Duodenal mucosa (tissue), 2 donors: ENCODE results near the gene RPL22L1.
"Not testable (repeated sequence)": the region's sequence is repeated elsewhere in the genome, so short reads cannot be mapped to it uniquely, and the experiment has no call there.

ENCODE experiments used
- H3K27ac ChIP-seq: one replicate; pipeline ENCODE4 v1.7.0; 2013; ENCODE audit warnings: low read depth, low read length
- H3K27me3 ChIP-seq, 2 donors: one replicate each; pipeline ENCODE4 v1.7.0; 2013; ENCODE audit warnings: low read length in 2 of 2, control low read depth in 1 of 2; ENCODE audit not compliant: insufficient read depth in 2 of 2, control insufficient read depth in 1 of 2
- H3K36me3 ChIP-seq, 2 donors: one replicate each; pipeline ENCODE4 v1.7.0; 2013; ENCODE audit warnings: low read length in 2 of 2, control low read depth in 1 of 2; ENCODE audit not compliant: insufficient read depth in 2 of 2, control insufficient read depth in 1 of 2
- H3K4me1 ChIP-seq, 2 donors: one replicate each; pipeline ENCODE4 v1.7.0; 2013; ENCODE audit warnings: low read length in 2 of 2, control low read depth in 1 of 2; ENCODE audit not compliant: insufficient read depth in 2 of 2, control insufficient read depth in 1 of 2
- H3K4me3 ChIP-seq, 2 donors: one replicate each; pipeline ENCODE4 v1.7.0; 2013; ENCODE audit warnings: low read length in 2 of 2, low read depth in 1 of 2
- H3K9ac ChIP-seq, 2 donors: one replicate each; pipeline ENCODE4 v1.7.0; 2013; ENCODE audit warnings: low read length in 2 of 2, low read depth in 1 of 2
- H3K9me3 ChIP-seq, 2 donors: one replicate each; pipeline ENCODE4 v1.7.0; 2013; ENCODE audit warnings: low read length in 2 of 2, control low read depth in 1 of 2; ENCODE audit not compliant: control insufficient read depth in 1 of 2

Gene RPL22L1

GRCh38 chr3:170835336-170835735, 34.7 kb downstream of the RPL22L1 start:
- Histone ChIP-seq H3K36me3 (no peaks in the 10 kb centered on the region), H3K4me3 (no peak overlapping the region), H3K27ac (no peak overlapping the region), H3K27me3 (peaks cover 3 to 4% of the 10 kb centered on the region in 2 donors), H3K9me3 (no peaks in the 10 kb centered on the region), H3K4me1 (no peaks in the 10 kb centered on the region), H3K9ac (no peak overlapping the region)

- no peaks in the 10 kb centered on the region for H3K36me3 ChIP-seq
- no peaks in the 10 kb centered on the region for H3K4me1 ChIP-seq
- no peak overlapping the region for H3K9ac ChIP-seq
- no peak overlapping the region for H3K27ac ChIP-seq
- H3K4me3 ChIP-seq = no peak overlapping the region
- peaks cover 3 to 4% of the 10 kb centered on the region in 2 donors for H3K27me3 ChIP-seq
- H3K9me3 ChIP-seq = no peaks in the 10 kb centered on the region
Observed at GRCh38 chr3:170830580-170830979, 39.4 kb downstream of the RPL22L1 start.

- Histone ChIP-seq H3K4me3 (no peak overlapping the region), H3K9me3 (no peaks in the 10 kb centered on the region), H3K36me3 (no peaks in the 10 kb centered on the region), H3K4me1 (no peaks in the 10 kb centered on the region), H3K27ac (no peak overlapping the region), H3K27me3 (no peaks in the 10 kb centered on the region), H3K9ac (no peak overlapping the region)
Observed at GRCh38 chr3:170829546-170830272, 40.3 kb downstream of the RPL22L1 start.

- H3K9ac ChIP-seq = no peak overlapping the region
- no peak overlapping the region for H3K4me3 ChIP-seq
- H3K4me1 ChIP-seq = no peaks in the 10 kb centered on the region
- H3K36me3 ChIP-seq = no peaks in the 10 kb centered on the region
- H3K27ac ChIP-seq = no peak overlapping the region
- H3K27me3 ChIP-seq = no peaks in the 10 kb centered on the region
- H3K9me3 ChIP-seq = no peaks in the 10 kb centered on the region
Observed at GRCh38 chr3:170826047-170826446, 43.9 kb downstream of the RPL22L1 start.

GRCh38 chr3:170823562-170823961, 46.4 kb downstream of the RPL22L1 start:
- not testable (repeated sequence) for H3K4me3 ChIP-seq, H3K4me1 ChIP-seq, H3K27me3 ChIP-seq, H3K27ac ChIP-seq, H3K9me3 ChIP-seq, H3K9ac ChIP-seq, H3K36me3 ChIP-seq

GRCh38 chr3:170818325-170818724, 51.7 kb downstream of the RPL22L1 start:
- H3K36me3 ChIP-seq, H3K4me1 ChIP-seq, H3K9ac ChIP-seq, H3K27ac ChIP-seq, H3K4me3 ChIP-seq, H3K27me3 ChIP-seq, H3K9me3 ChIP-seq: not testable (repeated sequence)

- not testable (repeated sequence) for H3K9ac ChIP-seq, H3K27ac ChIP-seq, H3K4me1 ChIP-seq, H3K9me3 ChIP-seq, H3K36me3 ChIP-seq, H3K4me3 ChIP-seq, H3K27me3 ChIP-seq
Observed at GRCh38 chr3:170817471-170817870, 52.5 kb downstream of the RPL22L1 start.

- H3K9me3 ChIP-seq = no peaks in the 10 kb centered on the region
- H3K36me3 ChIP-seq = no peaks in the 10 kb centered on the region
- H3K27me3 ChIP-seq = no peaks in the 10 kb centered on the region
- peaks cover 3 to 6% of the 10 kb centered on the region in 2 donors for H3K4me1 ChIP-seq
- H3K4me3 ChIP-seq = no peak overlapping the region
- no peak overlapping the region for H3K27ac ChIP-seq
- H3K9ac ChIP-seq = no peak overlapping the region
Observed at GRCh38 chr3:170816841-170817240, 53.2 kb downstream of the RPL22L1 start.

GRCh38 chr3:170816341-170816740, 53.7 kb downstream of the RPL22L1 start:
- Histone ChIP-seq H3K9me3 (no peaks in the 10 kb centered on the region), H3K27me3 (no peaks in the 10 kb centered on the region), H3K4me1 (peaks cover 8 to 11% of the 10 kb centered on the region in 2 donors), H3K9ac (no peak overlapping the region), H3K36me3 (no peaks in the 10 kb centered on the region), H3K27ac (no peak overlapping the region), H3K4me3 (no peak overlapping the region)

- Histone ChIP-seq H3K36me3 (no peaks in the 10 kb centered on the region), H3K4me3 (no peak overlapping the region), H3K9me3 (no peaks in the 10 kb centered on the region), H3K27me3 (no peaks in the 10 kb centered on the region), H3K9ac (no peak overlapping the region), H3K4me1 (peaks cover 12 to 13% of the 10 kb centered on the region in 2 donors), H3K27ac (no peak overlapping the region)
Observed at GRCh38 chr3:170815936-170816335, 54.1 kb downstream of the RPL22L1 start.
